Mesendoderm (in vitro differentiated cells): Measurements from ENCODE around the gene RHCG.

Experiments
- DNase-seq: peaks from one replicate; pipeline ENCODE4 v3.0.0; 2013
- H2AK5ac ChIP-seq: 2 replicates; pipeline ENCODE4 v1.6.1; 2013; ENCODE audit warnings: low read length, inconsistent platforms
- H2BK120ac ChIP-seq: 2 replicates; pipeline ENCODE4 v1.6.1; 2013; ENCODE audit warnings: low read depth, mild to moderate bottlenecking, low read length, moderate library complexity, mixed read lengths
- H2BK15ac ChIP-seq: replicated peaks from 2 replicates; pipeline ENCODE4 v1.6.1; 2013; ENCODE audit warnings: low read depth, mild to moderate bottlenecking, moderate library complexity
- H2BK5ac ChIP-seq: 2 replicates; pipeline ENCODE4 v1.6.1; 2013; ENCODE audit warnings: low read length, inconsistent platforms
- H3K18ac ChIP-seq: 2 replicates; pipeline ENCODE4 v1.6.1; 2013; ENCODE audit warnings: mild to moderate bottlenecking, low read length, mixed read lengths
- H3K23ac ChIP-seq: one replicate; pipeline ENCODE4 v1.6.1; 2013; ENCODE audit warnings: low read length
- H3K27ac ChIP-seq: 2 replicates; pipeline ENCODE4 v1.5.1; 2013; ENCODE audit warnings: low read depth, mild to moderate bottlenecking, inconsistent platforms, low read length, moderate library complexity
- H3K27me3 ChIP-seq: 2 replicates; pipeline ENCODE4 v1.6.1; 2013; ENCODE audit warnings: low read length, control low read depth, mild to moderate bottlenecking, inconsistent platforms; ENCODE audit not compliant: insufficient read depth, poor library complexity
- H3K36me3 ChIP-seq: 2 replicates; pipeline ENCODE4 v1.6.1; 2013; ENCODE audit warnings: low read length, inconsistent platforms; ENCODE audit not compliant: control insufficient read depth, insufficient read depth
- H3K4ac ChIP-seq: one replicate; pipeline ENCODE4 v1.6.1; 2013; ENCODE audit warnings: low read depth, mild to moderate bottlenecking, low read length, moderate library complexity
- H3K4me1 ChIP-seq: 2 replicates; pipeline ENCODE4 v1.6.1; 2013; ENCODE audit warnings: low read depth, low read length, inconsistent platforms; ENCODE audit not compliant: control insufficient read depth
- H3K4me2 ChIP-seq: 2 replicates; pipeline ENCODE4 v1.6.1; 2013; ENCODE audit warnings: low read length
- H3K4me3 ChIP-seq: 2 replicates; pipeline ENCODE4 v1.5.1; 2013; ENCODE audit warnings: mild to moderate bottlenecking, low read length
- H3K56ac ChIP-seq: one replicate; pipeline ENCODE4 v1.6.1; 2013; ENCODE audit warnings: low read length
- H3K79me1 ChIP-seq: 2 replicates; pipeline ENCODE4 v1.6.1; 2013; ENCODE audit warnings: low read length, inconsistent platforms
- H3K79me2 ChIP-seq: 2 replicates; pipeline ENCODE4 v1.6.1; 2013; ENCODE audit warnings: mild to moderate bottlenecking, low read length; ENCODE audit not compliant: control insufficient read depth, insufficient read depth
- H3K9ac ChIP-seq: 2 replicates; pipeline ENCODE4 v1.6.1; 2013; ENCODE audit warnings: low read length, inconsistent platforms
- H4K5ac ChIP-seq: one replicate; pipeline ENCODE4 v1.6.1; 2013; ENCODE audit warnings: low read length
- H4K8ac ChIP-seq: one replicate; pipeline ENCODE4 v1.6.1; 2013; ENCODE audit warnings: low read depth, mild to moderate bottlenecking, control low read depth, low read length, moderate library complexity
- WGBS: extraction: QIAGEN DNeasy Blood & Tissue Kit; methylation state at CpG from one replicate; pipeline ENCODE4 v1.1.7; 2013; ENCODE audit warnings: low lambda C conversion rate, missing lambda C conversion rate; ENCODE audit not compliant: insufficient coverage; ENCODE audit errors: extremely low coverage; 5-methylcytosine and 5-hydroxymethylcytosine counted together

Gene RHCG

DNA sequence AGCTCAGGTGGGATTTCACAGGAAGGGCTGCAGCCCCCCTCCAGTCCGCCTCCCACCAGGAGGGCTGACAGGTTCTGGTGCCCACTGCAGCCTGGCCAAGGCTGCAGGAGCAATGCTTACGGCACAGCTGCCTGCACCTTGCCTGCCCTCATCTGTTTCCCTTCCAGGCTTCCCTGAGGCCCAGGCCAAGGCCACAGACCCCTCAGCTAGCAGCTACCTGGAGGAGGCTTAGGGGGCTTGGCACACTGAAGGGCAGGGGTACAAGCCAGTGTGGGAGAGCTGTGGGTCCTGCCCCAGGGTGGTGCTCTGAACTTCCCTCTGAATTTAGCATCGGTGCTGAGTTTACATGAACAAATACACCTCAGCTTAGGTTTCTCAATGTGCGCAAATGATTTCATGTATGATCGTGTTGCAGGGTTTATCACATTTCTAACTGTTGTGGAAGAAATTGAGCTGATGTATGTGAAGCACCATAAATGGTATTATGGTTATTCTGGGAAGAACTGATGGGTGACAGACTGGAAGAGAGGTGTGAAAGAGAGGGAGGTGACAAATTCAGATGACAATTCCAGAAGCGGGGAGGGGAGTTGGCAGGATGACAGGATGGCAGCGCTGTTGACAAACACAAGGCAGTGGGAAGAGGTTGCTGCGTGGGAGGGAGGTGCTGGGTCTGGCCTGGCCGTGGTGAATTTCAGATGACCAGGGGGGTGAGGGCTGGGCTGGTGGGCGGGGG, 6.1 kb downstream of the RHCG start:
- Histone ChIP-seq H3K23ac (no peak overlapping the region), H3K4me3 (no peak overlapping the region), H3K79me1 (no peaks in the 10 kb centered on the region), H3K4me1 (no peaks in the 10 kb centered on the region), H3K36me3 (no peaks in the 10 kb centered on the region), H3K56ac (no peak overlapping the region), H3K27ac (no peak overlapping the region), H2BK120ac (no peak overlapping the region), H3K9ac (no peak overlapping the region), H4K8ac (no peak overlapping the region), H2AK5ac (no peak overlapping the region), H3K18ac (no peak overlapping the region), H3K27me3 (no peaks in the 10 kb centered on the region), H3K4me2 (no peak overlapping the region), H3K4ac (no peak overlapping the region), H4K5ac (no peak overlapping the region), H2BK5ac (no peak overlapping the region), H2BK15ac (no peak overlapping the region), H3K79me2 (no peaks in the 10 kb centered on the region)
- WGBS = no CpG with 5 or more reads among the region's 10 CpGs
- peak; percentile 25 for DNase-seq

GRCh38 chr15:89489376-89489775, 7.0 kb downstream of the RHCG start:
- no peaks in the 10 kb centered on the region for H3K4me1 ChIP-seq
- DNase-seq = no peak
- H3K4me2 ChIP-seq = no peak overlapping the region
- H3K27ac ChIP-seq = no peak overlapping the region
- H2BK120ac ChIP-seq = no peak overlapping the region
- no peaks in the 10 kb centered on the region for H3K27me3 ChIP-seq
- no peak overlapping the region for H2BK15ac ChIP-seq
- no CpG with 5 or more reads among the region's 4 CpGs for WGBS
- no peak overlapping the region for H2BK5ac ChIP-seq
- H4K8ac ChIP-seq = no peak overlapping the region
- no peak overlapping the region for H3K23ac ChIP-seq
- no peak overlapping the region for H3K9ac ChIP-seq
- no peaks in the 10 kb centered on the region for H3K79me2 ChIP-seq
- H2AK5ac ChIP-seq = no peak overlapping the region
- no peak overlapping the region for H3K18ac ChIP-seq
- no peak overlapping the region for H3K4ac ChIP-seq
- no peak overlapping the region for H3K56ac ChIP-seq
- H3K79me1 ChIP-seq = no peaks in the 10 kb centered on the region
- no peak overlapping the region for H4K5ac ChIP-seq
- no peaks in the 10 kb centered on the region for H3K36me3 ChIP-seq
- H3K4me3 ChIP-seq = no peak overlapping the region

- WGBS = no CpG with 5 or more reads among the region's 2 CpGs
Measured at GRCh38 chr15:89487791-89488190, 8.6 kb downstream of the RHCG start.

GRCh38 chr15:89486726-89487050, 9.7 kb downstream of the RHCG start:
- no peak overlapping the region for H2AK5ac ChIP-seq
- H3K27ac ChIP-seq = no peak overlapping the region
- no peak overlapping the region for H2BK120ac ChIP-seq
- H3K9ac ChIP-seq = no peak overlapping the region
- no peak overlapping the region for H4K5ac ChIP-seq
- H2BK5ac ChIP-seq = no peak overlapping the region
- WGBS = no CpG with 5 or more reads among the region's 24 CpGs
- H2BK15ac ChIP-seq = no peak overlapping the region
- H3K23ac ChIP-seq = no peak overlapping the region
- H3K56ac ChIP-seq = no peak overlapping the region
- no peaks in the 10 kb centered on the region for H3K27me3 ChIP-seq
- H3K4me3 ChIP-seq = no peak overlapping the region
- H3K4me2 ChIP-seq = no peak overlapping the region
- no peak overlapping the region for H4K8ac ChIP-seq
- H3K4ac ChIP-seq = no peak overlapping the region
- DNase-seq = peak; percentile 31
- no peaks in the 10 kb centered on the region for H3K36me3 ChIP-seq
- H3K18ac ChIP-seq = no peak overlapping the region
- H3K79me2 ChIP-seq = no peaks in the 10 kb centered on the region
- H3K79me1 ChIP-seq = no peaks in the 10 kb centered on the region
- H3K4me1 ChIP-seq = no peaks in the 10 kb centered on the region

More at GRCh38 chr15:89487791-89488190, 8.6 kb downstream of the RHCG start:
- H3K4me2 ChIP-seq = no peak overlapping the region
- no peak overlapping the region for H3K4ac ChIP-seq
- H2AK5ac ChIP-seq = no peak overlapping the region
- no peaks in the 10 kb centered on the region for H3K79me2 ChIP-seq
- no peak overlapping the region for H3K18ac ChIP-seq
- H2BK120ac ChIP-seq = no peak overlapping the region
- H4K8ac ChIP-seq = no peak overlapping the region
- H3K79me1 ChIP-seq = no peaks in the 10 kb centered on the region
- H3K23ac ChIP-seq = no peak overlapping the region
- no peak overlapping the region for H4K5ac ChIP-seq
- H3K56ac ChIP-seq = no peak overlapping the region
- no peaks in the 10 kb centered on the region for H3K27me3 ChIP-seq
- no peak overlapping the region for H3K4me3 ChIP-seq
- DNase-seq = no peak
- no peak overlapping the region for H2BK5ac ChIP-seq
- no peak overlapping the region for H3K9ac ChIP-seq
- H2BK15ac ChIP-seq = no peak overlapping the region
- H3K27ac ChIP-seq = no peak overlapping the region
- H3K36me3 ChIP-seq = no peaks in the 10 kb centered on the region
- H3K4me1 ChIP-seq = no peaks in the 10 kb centered on the region

- H3K36me3 ChIP-seq = no peaks in the 10 kb centered on the region
- H3K4ac ChIP-seq = no peak overlapping the region
- no peak overlapping the region for H3K23ac ChIP-seq
- no peak overlapping the region for H3K27ac ChIP-seq
- no peak overlapping the region for H3K56ac ChIP-seq
- WGBS = no CpG with 5 or more reads among the region's 6 CpGs
- no peak overlapping the region for H3K18ac ChIP-seq
- DNase-seq = no peak
- H2AK5ac ChIP-seq = no peak overlapping the region
- H4K8ac ChIP-seq = no peak overlapping the region
- H3K27me3 ChIP-seq = no peaks in the 10 kb centered on the region
- no peaks in the 10 kb centered on the region for H3K79me2 ChIP-seq
- H3K4me1 ChIP-seq = no peaks in the 10 kb centered on the region
- no peaks in the 10 kb centered on the region for H3K79me1 ChIP-seq
- no peak overlapping the region for H3K4me3 ChIP-seq
- H4K5ac ChIP-seq = no peak overlapping the region
- H2BK5ac ChIP-seq = no peak overlapping the region
- H2BK15ac ChIP-seq = no peak overlapping the region
- no peak overlapping the region for H3K9ac ChIP-seq
- H3K4me2 ChIP-seq = no peak overlapping the region
- no peak overlapping the region for H2BK120ac ChIP-seq
Measured at GRCh38 chr15:89483079-89483478, 13.3 kb downstream of the RHCG start.

DNA sequence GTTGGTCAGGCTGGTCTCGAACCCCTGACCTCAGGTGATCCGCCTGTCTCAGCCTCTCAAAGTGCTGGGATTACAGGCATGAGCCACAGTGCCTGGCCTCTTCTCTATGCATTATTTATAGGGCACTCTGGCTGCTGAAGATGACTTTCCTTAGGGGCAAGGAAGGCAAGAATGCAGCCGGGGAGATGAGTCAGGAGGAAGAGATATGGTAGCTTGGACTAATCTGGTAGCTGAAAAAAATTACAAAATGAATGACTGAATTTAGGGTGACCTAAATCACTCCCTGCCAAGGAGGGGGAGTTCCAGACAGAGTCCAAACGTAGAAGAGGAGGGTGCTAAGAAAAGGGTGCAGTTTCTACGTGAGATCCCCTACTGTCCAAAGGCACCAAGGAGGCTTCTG, 14.2 kb downstream of the RHCG start:
- Histone ChIP-seq H3K79me1 (no peaks in the 10 kb centered on the region), H3K56ac (no peak overlapping the region), H3K23ac (no peak overlapping the region), H3K27me3 (no peaks in the 10 kb centered on the region), H2BK15ac (no peak overlapping the region), H3K9ac (no peak overlapping the region), H3K79me2 (no peaks in the 10 kb centered on the region), H3K4me3 (no peak overlapping the region), H3K4ac (no peak overlapping the region), H2BK5ac (no peak overlapping the region), H2AK5ac (no peak overlapping the region), H4K8ac (no peak overlapping the region), H4K5ac (no peak overlapping the region), H2BK120ac (no peak overlapping the region), H3K4me1 (no peaks in the 10 kb centered on the region), H3K36me3 (no peaks in the 10 kb centered on the region), H3K4me2 (no peak overlapping the region), H3K18ac (no peak overlapping the region), H3K27ac (no peak overlapping the region)
- no CpG with 5 or more reads among the region's 5 CpGs for WGBS
- no peak for DNase-seq
